Smooth muscle cell (in vitro differentiated cells): ENCODE results near the gene GNAQ. TPM values are rescaled to one million over a fixed set of nuclear protein-coding genes. Genes with fewer than 3 reads are reported as not detected.

Source experiments
- DNase-seq: peaks from one replicate; lab custom pipeline; 2025; ENCODE audit not compliant: unreplicated experiment; lab: John Stamatoyannopoulos, UW
- H2AFZ ChIP-seq: fragments of 200-600 bp; sonication (generic); 2 replicates; pipeline ENCODE4 v1.6.0; 2016; ENCODE audit warnings: antibody characterized with exemption, low read depth, mild to moderate bottlenecking
- H3F3A ChIP-seq: fragments of 200-600 bp; sonication (generic); 2 replicates; pipeline ENCODE4 v1.6.0; 2017; ENCODE audit warnings: antibody characterized with exemption, low read depth
- H3K27ac ChIP-seq: fragments of 200-600 bp; sonication (generic); 2 replicates; pipeline ENCODE4 v1.5.1; 2016; ENCODE audit warnings: low read depth, mild to moderate bottlenecking
- H3K27me3 ChIP-seq: fragments of 200-600 bp; sonication (generic); 2 replicates; pipeline ENCODE4 v1.6.1; 2016; ENCODE audit warnings: low read depth, mild to moderate bottlenecking
- H3K36me3 ChIP-seq: fragments of 200-600 bp; sonication (generic); 2 replicates; pipeline ENCODE4 v1.5.1; 2016; ENCODE audit warnings: low read depth
- H3K4me1 ChIP-seq: fragments of 200-600 bp; sonication (generic); 2 replicates; pipeline ENCODE4 v1.5.1; 2016; ENCODE audit warnings: low read depth
- H3K4me2 ChIP-seq: fragments of 200-600 bp; sonication (generic); 2 replicates; pipeline ENCODE4 v1.6.0; 2016; ENCODE audit warnings: mild to moderate bottlenecking
- H3K4me3 ChIP-seq: fragments of 200-600 bp; sonication (generic); 2 replicates; pipeline ENCODE4 v1.5.1; 2016; ENCODE audit warnings: mild to moderate bottlenecking
- H3K79me2 ChIP-seq: fragments of 200-600 bp; sonication (generic); 2 replicates; pipeline ENCODE4 v1.6.0; 2016; ENCODE audit warnings: low read depth, mild to moderate bottlenecking
- H3K9ac ChIP-seq: fragments of 200-600 bp; sonication (generic); 2 replicates; pipeline ENCODE4 v1.6.0; 2016; ENCODE audit warnings: low read depth
- H3K9me3 ChIP-seq: fragments of 200-600 bp; sonication (generic); replicated peaks from 2 replicates; pipeline ENCODE4 v1.5.1; 2016; ENCODE audit warnings: low read depth
- H4K20me1 ChIP-seq: fragments of 200-600 bp; sonication (generic); 2 replicates; pipeline ENCODE4 v1.6.0; 2016; ENCODE audit warnings: low read depth
- WGBS: methylation state at CpG from one replicate; pipeline ENCODE4 v1.1.7; 2016; ENCODE audit warnings: low lambda C conversion rate; 5-methylcytosine and 5-hydroxymethylcytosine counted together
- polyA plus RNA-seq: library from polyadenylated mRNA; unstranded; fragments of >200 nt; fragmentation: Nextera tagmentation; extraction: Ambion mirVana; gene quantifications from 2 replicates; pipeline ENCODE4 v1.2.1, GENCODE V29; 2016
- total RNA-seq: library from RNA; depleted of rRNA; stranded (reverse); fragments of >200 nt; gene quantifications from 2 replicates; pipeline ENCODE4 v1.2.3, GENCODE V29; 2014
- TF ChIP-seq, protein P1 (sequence below): fragments of 200-600 bp; sonication (generic); IDR thresholded peaks from 2 replicates; pipeline ENCODE4 v1.5.1; 2017; ENCODE audit warnings: borderline replicate concordance, mild to moderate bottlenecking, antibody characterized with exemption; ENCODE audit not compliant: insufficient read depth, poor library complexity, severe bottlenecking

GNAQ gene
- total and polyA plus RNA-seq, 2 experiments from 2014 or later = 12.5 to 41.4 TPM

DNA sequence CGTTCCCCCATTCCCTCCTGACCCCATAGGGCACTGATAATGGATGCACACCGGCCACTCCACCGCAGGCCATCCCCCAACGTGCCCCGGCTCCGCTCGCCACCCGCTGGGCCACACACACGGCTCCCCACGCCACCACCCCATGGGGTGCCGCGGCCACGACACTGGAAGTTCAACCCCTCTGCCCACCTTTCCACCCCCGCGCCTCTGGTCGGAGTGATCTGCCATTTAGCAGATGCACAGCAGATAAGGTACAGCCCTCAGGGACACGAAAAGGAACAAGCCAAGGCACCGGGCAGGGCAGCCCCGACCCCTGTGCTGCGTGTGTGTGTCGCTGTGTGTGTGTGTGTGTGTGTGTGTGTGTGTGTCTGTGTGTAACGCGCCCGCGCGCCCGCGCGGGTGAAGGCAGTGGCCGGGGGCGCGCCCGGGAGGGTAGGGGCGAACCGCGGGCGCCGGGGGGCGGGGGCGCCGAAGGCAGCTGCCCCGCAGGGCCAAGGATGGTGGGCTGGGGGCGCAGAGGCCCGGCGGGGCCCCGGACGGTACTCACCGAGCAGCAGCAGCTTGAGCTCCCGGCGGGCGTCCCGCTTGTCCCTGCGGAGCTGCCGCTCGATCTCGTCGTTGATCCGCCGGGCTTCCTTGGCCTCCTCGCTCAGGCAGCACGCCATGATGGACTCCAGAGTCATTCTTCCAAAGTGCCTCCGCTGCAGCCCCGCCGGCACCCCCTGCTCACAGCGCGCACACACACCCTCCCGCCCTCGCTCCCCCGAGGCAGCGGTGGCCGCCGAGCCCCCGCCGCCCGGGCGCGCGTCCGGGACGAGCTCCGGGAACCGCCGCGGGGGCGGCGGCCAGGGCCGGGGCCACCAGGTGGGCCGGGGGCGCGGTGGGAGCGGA is 813 bp downstream of the GNAQ start:
- H3K9me3 ChIP-seq = no peaks in the 10 kb centered on the region
- H3K27me3 ChIP-seq = no peaks in the 10 kb centered on the region
- peaks cover 48% of the 10 kb centered on the region for H4K20me1 ChIP-seq
- H3K27ac ChIP-seq = peak overlapping the region; percentile 49
- peak overlapping the region; percentile 69 for H3K4me3 ChIP-seq
- WGBS = under 1% methylated on average over 47 of the region's 91 CpGs
- no peaks in the 10 kb centered on the region for H3K36me3 ChIP-seq
- H3K79me2 ChIP-seq = peaks cover 49% of the 10 kb centered on the region
- H2AFZ ChIP-seq = peak overlapping the region; percentile 49
- peaks cover 12% of the 10 kb centered on the region for H3F3A ChIP-seq
- peak overlapping the region; percentile 87 for H3K4me2 ChIP-seq
- TF ChIP-seq, protein P1, sequence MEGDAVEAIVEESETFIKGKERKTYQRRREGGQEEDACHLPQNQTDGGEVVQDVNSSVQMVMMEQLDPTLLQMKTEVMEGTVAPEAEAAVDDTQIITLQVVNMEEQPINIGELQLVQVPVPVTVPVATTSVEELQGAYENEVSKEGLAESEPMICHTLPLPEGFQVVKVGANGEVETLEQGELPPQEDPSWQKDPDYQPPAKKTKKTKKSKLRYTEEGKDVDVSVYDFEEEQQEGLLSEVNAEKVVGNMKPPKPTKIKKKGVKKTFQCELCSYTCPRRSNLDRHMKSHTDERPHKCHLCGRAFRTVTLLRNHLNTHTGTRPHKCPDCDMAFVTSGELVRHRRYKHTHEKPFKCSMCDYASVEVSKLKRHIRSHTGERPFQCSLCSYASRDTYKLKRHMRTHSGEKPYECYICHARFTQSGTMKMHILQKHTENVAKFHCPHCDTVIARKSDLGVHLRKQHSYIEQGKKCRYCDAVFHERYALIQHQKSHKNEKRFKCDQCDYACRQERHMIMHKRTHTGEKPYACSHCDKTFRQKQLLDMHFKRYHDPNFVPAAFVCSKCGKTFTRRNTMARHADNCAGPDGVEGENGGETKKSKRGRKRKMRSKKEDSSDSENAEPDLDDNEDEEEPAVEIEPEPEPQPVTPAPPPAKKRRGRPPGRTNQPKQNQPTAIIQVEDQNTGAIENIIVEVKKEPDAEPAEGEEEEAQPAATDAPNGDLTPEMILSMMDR = no peak
- peak overlapping the region; percentile 39 for H3K9ac ChIP-seq
- H3K4me1 ChIP-seq = peaks cover 38% of the 10 kb centered on the region
- DNase-seq = peak; percentile 53

DNA sequence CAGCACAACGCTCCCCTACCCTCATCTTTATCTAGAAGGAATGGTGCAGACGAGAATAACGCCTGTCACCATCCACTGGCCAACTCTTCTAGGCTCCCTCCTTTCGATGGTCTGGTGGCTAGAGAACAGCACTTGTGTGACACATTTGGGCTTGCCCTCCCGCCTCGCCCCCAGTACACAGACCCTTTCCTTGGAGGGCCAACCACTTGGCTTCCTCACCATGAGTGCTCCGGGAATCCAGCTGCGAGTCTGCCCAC is 1.4 kb downstream of the GNAQ start:
- DNase-seq = no peak
- Histone ChIP-seq H3K4me1 (peaks cover 37% of the 10 kb centered on the region), H3K27ac (peak overlapping the region; percentile 49), H3K9me3 (no peaks in the 10 kb centered on the region), H3K27me3 (no peaks in the 10 kb centered on the region), H2AFZ (peak overlapping the region; percentile 49), H4K20me1 (peaks cover 54% of the 10 kb centered on the region), H3K9ac (peak overlapping the region; percentile 49), H3K4me2 (peak overlapping the region; percentile 87), H3K4me3 (peak overlapping the region; percentile 69), H3K79me2 (peaks cover 55% of the 10 kb centered on the region), H3K36me3 (no peaks in the 10 kb centered on the region), H3F3A (peaks cover 12% of the 10 kb centered on the region)
- WGBS = 5% methylated on average over 6 of the region's 8 CpGs
- TF ChIP-seq, protein P1 = no peak

DNA sequence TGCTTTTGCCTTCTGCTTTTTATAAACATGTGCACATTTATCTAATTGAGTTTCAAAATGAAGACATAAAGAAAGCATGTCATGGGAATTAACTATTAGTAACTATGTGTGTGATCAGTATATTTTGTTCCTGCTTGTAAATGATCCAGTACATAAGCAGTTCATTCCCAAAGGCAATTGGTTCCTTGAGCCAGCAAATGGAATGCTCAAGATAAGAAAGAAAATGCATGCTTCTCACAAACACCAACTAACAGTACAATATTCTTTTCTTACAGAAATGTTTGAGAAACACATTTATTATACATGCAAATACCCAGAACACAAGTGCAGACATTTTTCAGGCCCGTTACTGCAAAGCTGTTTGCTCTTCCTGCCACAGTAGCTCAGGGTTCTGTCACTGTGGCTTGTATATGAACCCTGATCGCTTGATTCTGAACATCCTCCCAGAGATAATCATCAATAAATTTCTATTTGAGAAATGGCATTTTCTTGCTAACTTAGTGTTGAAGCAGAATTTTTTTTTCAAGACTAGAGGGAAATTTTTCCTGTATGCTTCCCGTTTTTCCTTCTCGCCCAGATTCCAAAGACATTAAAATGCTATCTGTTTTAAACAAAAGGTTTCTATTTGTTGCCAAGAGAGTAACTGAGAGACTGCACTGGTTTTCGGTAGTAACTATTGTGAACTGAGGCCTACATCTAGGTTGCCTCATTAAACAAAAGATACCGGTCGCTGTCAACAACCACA is 1.9 kb downstream of the GNAQ start:
- DNase-seq = no peak
- Histone ChIP-seq H3K4me1 (peaks cover 34% of the 10 kb centered on the region), H3K27ac (peak overlapping the region; percentile 49), H3K9ac (peak overlapping the region; percentile 49), H3K4me2 (peak overlapping the region; percentile 87), H3K4me3 (peak overlapping the region; percentile 69), H3K9me3 (no peaks in the 10 kb centered on the region), H3K27me3 (no peaks in the 10 kb centered on the region), H3K79me2 (peaks cover 60% of the 10 kb centered on the region), H2AFZ (peak overlapping the region; percentile 49), H3K36me3 (no peaks in the 10 kb centered on the region), H4K20me1 (peaks cover 59% of the 10 kb centered on the region), H3F3A (peaks cover 11% of the 10 kb centered on the region)
- TF ChIP-seq, protein P1 = no peak
- WGBS = 10% methylated on average over 7 of the region's 7 CpGs
